HG03175 (cell line): Measurements from ENCODE around the gene ZFR2.
"Not testable (repeated sequence)": the region's sequence is repeated elsewhere in the genome, so short reads cannot be mapped to it uniquely, and the experiment has no call there.

Source experiments
- ATAC-seq: cut with Tn5 transposase; IDR thresholded peaks from one replicate; pipeline ENCODE4 v1.9.1; 2021; ENCODE audit warnings: mild to moderate bottlenecking, moderate library complexity; ENCODE audit not compliant: unreplicated experiment

ZFR2 gene

GRCh38 chr19:3816566-3817218 is 52.1 kb downstream of the ZFR2 start:
- no peak for ATAC-seq

GRCh38 chr19:3816148-3816547 is 52.7 kb downstream of the ZFR2 start:
- not testable (repeated sequence) for ATAC-seq

GRCh38 chr19:3814648-3815047 is 54.2 kb downstream of the ZFR2 start:
- no peak for ATAC-seq

- ATAC-seq = no peak
These were observed 55.1 kb downstream of the ZFR2 start for GRCh38 chr19:3813473-3814392.

- ATAC-seq = no peak
These were observed 58.0 kb downstream of the ZFR2 start for GRCh38 chr19:3810708-3811355.

- ATAC-seq = no peak
These were observed 58.7 kb downstream of the ZFR2 start for GRCh38 chr19:3809881-3810707.

- ATAC-seq = no peak
These were observed 60.3 kb downstream of the ZFR2 start for GRCh38 chr19:3808420-3809143.

- ATAC-seq = no peak
These were observed 61.1 kb downstream of the ZFR2 start for GRCh38 chr19:3807574-3808354.

GRCh38 chr19:3807131-3807480 is 61.7 kb downstream of the ZFR2 start:
- no peak for ATAC-seq

- ATAC-seq = no peak
These were observed 63.0 kb downstream of the ZFR2 start for GRCh38 chr19:3805859-3806258.

GRCh38 chr19:3804429-3804828 is 64.4 kb downstream of the ZFR2 start:
- no peak for ATAC-seq

GRCh38 chr19:3803986-3804385 is 64.9 kb downstream of the ZFR2 start:
- ATAC-seq = no peak

- ATAC-seq = no peak
These were observed 65.5 kb downstream of the ZFR2 start for GRCh38 chr19:3803114-3803888.

GRCh38 chr19:3801412-3802096 is 67.3 kb downstream of the ZFR2 start:
- ATAC-seq = no peak

GRCh38 chr19:3800996-3801395 is 67.8 kb downstream of the ZFR2 start:
- no peak for ATAC-seq

- ATAC-seq = no peak
These were observed 70.7 kb downstream of the ZFR2 start for GRCh38 chr19:3798137-3798536.

- ATAC-seq = no peak
These were observed 72.5 kb downstream of the ZFR2 start for GRCh38 chr19:3796358-3796757.

GRCh38 chr19:3793799-3794198 is 75.0 kb downstream of the ZFR2 start:
- no peak for ATAC-seq
